ENCODE data around the gene TDP1.

DNA sequence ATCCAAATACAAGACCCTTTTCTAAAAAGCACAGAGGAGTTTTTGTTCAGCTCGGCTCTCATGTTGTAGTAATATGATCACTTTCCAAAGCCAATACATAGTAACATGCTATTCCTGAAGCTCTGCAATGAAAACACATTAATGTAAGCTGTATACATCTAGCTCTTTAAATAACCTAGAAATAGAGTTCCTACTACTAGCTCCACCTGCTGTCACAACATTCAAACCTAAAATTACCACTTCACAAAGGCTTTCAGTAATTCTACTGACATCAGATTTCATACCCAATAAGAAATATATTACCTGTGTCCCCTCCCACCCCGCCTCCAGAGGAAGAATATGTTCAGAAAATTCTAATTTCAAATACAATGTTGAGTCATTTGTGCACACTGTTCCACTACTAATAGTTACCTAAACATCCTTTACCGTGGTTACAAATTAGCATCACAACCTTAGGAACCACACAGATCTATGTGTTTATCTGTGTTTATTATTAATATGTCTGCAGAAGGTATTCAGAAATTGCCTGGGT lies 19.0 kb upstream of the TDP1 start:
- no peak for TF ChIP-seq POLR2A (IDR thresholded peaks at IDR 0.05)
- TF ChIP-seq CTCF (IDR thresholded peaks at IDR 0.05): no peak
